Left hindlimb (tissue), 1 donor: Measurements from ENCODE around the gene OR2T35.

ENCODE experiments used
- DNase-seq: peaks from one replicate; pipeline ENCODE4 v3.0.0-alpha.2; 2018

Gene OR2T35

DNA sequence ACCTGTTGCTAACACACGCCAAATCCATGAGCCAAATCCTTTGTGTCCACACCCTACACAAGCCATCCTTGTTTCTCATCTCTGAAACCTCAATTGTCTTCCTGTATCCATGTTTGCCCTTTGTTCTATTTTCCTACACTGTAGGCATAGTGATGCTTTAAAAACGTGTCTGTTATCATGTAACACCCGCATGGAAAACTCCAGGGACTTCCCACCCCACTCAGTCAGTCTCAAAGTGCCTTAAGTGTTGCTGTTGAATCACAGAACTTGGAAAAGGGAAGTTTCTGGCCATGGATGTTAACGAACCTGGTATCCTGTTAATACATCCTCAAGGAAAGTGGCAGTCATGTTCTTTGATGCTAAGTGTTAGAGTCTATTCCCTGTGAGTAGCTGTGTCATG is 19.9 kb downstream of the OR2T35 start:
- no peak for DNase-seq

DNA sequence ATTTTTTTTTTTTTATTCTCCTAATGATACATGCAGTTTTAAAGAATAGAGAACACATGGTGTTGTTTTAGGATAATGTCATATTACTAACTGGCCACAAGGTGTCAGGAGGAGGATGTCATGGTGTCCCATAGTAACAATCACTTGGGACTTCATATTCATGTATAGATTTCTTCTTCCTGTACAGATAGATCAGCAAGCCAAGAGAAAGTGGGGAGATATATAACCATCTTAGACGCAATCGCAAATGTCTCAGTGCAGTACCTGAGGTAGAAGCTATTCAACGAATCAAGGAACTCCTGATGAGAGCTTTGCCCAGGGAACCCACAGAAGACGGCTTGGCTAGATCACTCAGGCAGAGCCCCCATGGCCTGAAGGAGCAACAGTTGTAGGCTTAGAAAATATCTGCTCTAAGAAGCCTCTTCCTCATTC is 22.5 kb downstream of the OR2T35 start:
- DNase-seq: no peak

DNA sequence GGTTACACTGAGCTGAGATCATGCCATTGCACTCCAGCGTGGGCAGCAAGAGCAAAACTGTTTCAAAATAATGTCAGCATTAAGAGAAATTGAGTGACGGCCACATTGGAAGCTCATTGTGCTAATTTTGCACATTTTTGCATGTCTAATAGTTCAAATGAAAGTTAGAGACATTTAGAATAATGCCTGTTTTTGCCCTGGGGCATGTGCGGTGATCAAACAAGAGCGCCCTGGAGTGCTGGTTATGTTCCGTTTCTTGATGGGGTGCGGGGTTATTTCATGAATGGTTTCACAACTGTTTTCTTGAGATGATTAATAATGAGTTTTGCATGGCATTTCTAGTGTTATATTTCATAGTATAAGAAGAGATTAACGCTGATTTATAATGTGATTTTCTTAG is 23.3 kb downstream of the OR2T35 start:
- no peak for DNase-seq

DNA sequence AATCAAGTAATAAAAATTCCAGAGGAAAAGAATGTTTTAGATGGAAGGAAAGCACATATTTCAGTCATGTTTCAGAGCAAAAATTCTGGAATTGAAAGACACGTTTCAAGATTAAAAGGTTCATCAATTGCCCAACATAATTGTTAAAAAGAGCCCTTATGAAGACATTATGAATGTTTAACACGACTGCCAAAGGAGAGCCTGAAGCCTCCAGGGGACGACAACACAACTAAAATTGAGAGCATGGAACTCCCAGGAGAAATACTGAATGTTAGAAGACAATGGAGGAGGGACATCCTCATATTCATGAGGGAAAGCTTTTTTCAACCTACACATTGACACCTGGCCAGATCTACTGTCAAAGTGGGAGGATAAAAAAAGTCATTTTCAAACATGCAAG is 26.2 kb downstream of the OR2T35 start:
- no peak for DNase-seq

DNA sequence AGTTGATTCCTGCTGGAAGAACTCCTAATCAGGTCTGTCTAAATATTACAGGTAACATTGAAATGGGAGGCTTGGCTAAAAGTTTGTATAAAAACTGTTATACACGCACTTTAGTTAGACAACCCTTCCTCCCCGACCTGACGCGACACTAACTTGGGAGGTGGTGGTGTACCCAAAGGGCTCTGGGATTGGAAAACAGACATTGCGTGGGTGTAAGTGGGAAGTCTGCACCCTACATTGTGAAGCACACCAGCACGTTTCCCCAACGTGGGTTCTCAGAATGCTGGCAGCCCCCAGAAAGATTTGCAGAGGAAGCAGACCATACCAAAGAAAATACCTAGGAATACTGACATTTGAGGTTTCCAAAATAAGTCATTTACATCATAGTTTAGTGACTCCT is 27.0 kb downstream of the OR2T35 start:
- no peak for DNase-seq

DNA sequence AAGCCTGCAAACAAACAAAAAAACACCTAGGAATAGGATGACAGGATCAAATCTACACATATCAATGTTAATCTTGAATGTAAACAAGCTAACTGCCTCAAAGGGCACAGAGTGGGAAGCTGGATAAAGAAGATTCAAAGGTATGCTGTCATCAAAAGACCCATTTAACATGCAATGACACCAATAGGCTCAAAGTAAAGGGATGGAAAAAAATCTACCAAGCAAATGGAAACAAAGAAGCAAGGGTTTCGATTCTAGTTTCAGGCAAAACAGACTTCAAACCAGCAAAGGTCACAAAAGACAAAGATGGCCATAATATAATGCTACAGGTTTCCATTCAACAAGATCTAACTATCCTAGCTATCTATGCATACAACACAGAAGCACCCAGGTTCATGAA is 31.3 kb downstream of the OR2T35 start:
- no peak for DNase-seq

DNA sequence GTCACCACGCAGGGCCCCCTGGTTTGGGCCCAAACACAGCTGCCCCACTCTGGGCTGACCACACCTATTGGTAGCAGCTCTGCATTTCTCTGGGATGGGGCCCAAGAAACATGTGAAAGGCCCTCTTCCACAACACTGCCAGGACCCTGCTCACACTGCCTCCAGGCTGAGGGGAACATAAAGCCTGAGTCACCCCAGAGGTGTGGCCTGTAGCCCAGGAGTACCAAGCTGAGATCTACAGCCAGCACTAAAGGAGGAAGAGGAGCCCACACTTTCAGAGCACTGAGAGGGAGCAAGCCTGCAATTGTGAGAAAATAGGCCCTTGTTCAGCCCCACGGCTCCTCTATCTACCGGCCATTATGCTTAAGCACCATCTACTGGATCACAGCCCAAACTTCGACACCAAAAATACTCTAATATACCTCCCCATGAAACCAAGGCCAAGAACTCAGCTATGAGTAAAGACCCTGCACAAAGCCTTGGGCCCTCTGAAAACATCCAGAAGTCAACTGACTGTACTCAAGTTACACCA is 33.1 kb downstream of the OR2T35 start:
- no peak for DNase-seq

DNA sequence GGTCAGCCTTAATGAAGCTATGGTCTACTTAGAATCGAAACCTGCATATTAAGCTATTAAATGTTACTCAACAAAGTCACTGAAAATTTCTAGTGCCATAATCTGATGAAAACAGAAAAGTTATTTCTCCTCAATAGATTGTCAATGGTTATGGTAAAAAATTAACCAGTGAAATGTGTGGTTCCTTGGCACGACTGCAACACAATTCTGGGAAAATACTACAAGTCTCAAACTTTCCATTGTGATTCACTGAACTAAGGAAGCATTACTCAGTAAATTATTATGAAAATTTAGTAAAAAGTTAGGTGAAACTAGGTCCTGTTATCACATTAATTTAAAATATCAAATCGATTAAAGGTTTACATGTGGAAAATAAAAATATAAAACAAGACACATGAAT is 34.8 kb downstream of the OR2T35 start:
- no peak for DNase-seq

DNA sequence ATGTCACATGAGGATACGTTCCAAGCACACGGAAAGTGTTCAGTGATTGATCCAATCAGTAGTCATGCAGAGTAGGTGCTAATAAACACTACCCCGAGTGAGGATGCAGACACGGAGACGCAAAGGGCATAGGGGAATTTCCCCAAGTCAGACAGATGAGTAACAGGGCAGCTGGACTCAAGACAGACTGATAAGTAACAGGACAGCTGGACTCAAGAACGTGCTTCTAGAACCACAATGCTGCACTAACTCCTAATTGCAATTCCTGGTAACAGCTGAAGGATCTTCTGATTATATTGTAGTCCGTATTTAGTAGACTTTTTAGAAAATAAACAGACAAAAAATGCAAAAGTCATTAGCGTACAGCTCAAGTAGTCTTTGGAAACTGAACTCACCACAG is 45.7 kb downstream of the OR2T35 start:
- no peak for DNase-seq

DNA sequence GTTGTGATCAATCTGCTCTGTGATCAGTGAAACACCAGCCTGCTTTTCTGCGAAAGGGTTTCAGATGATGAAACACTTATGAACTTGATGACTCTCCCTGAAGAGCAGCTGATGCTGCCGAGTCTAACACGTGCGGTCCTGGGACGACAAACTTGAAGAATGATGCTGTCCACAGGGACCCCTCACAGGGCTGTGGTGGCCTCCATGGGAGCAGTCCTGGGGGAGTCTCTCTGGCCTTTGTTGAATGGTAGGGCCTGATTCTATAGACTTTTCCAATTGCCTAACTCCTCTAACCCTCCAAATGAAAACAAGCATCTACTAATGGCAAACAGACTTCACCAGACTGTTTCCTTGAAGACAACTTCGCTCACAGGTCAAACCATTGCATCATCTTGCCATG is 47.5 kb downstream of the OR2T35 start, which contains the start of gene OR2T10:
Gene OR2T10, minus strand, starts transcription at position 112 of the 400 bp plus-strand sequence. CDS start 3,932 bp downstream, outside the sequence.
- DNase-seq: no peak

DNA sequence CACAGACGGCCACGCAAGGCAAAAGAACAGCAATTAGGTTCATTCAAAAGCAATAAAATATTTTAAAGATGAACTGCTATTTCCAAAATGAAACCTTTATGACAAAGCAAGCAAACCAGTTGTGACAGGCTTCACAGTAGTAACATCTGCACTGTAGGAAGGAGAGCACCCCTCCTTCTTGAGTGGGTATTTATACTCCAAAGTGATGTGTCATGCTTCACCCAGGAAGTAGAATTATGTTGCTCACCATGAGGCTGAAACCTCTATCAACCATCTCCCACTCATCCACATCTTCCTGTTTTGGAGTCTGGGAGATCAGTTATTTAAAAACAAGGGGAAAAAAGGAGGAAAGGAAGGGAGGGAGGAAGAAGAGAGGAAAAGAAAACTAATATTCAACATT is 48.5 kb downstream of the OR2T35 start:
- DNase-seq: no peak

DNA sequence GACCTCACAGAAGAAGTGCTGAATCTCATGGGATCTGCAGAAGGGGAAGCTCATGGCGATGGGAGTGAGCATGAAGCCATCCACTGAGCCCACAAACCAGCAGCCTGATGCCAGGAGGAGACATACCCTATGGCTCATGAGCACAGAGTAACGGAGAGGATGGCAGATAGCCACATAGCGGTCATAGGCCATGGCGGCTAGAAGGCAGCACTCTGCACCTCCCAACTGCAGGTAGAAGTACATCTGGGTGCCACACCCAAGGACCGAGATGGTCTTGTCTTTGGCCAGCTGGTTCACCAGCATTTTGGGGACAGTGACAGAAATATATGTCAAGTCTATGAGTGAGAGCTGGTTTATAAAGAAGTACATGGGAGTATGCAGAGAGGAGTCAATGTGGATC is 51.9 kb downstream of the OR2T35 start:
- no peak for DNase-seq

DNA sequence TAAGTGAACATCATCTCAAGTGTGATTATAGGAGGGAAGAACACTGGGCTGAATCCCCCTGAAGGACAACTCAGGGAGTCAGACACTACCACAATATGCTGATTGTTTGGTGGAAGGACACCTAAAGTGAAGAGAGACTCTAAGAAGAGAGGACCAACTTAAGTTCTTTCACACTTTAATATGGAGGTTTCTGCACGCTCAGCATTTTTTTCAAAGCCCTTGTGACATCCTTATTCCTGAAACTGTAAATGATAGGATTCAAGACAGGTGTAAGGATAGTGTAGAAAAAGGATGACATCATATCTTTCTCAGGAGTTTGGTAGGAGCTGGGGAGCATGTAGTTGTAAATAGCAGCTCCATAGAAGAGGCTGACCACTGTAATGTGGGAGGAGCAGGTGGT is 52.4 kb downstream of the OR2T35 start:
- no peak for DNase-seq

DNA sequence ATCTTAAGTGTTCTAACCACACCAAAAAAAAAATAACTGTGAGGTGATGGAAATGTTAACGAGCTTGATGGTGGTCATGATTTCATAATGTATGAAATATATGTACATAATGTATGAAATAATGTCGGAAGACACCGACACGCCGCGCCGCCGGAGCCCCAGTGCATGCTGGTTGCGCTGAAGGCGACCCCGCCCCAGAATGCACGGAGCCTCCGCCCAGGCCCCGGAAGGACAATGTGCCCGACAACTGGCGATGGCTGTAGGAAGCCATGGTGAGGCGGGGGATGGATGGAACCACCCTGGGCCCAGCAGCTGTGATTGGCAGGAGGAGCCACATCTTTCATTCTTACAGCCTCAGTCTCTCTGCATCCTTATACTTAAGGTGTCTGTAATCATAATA is 55.0 kb downstream of the OR2T35 start:
- DNase-seq: no peak

DNA sequence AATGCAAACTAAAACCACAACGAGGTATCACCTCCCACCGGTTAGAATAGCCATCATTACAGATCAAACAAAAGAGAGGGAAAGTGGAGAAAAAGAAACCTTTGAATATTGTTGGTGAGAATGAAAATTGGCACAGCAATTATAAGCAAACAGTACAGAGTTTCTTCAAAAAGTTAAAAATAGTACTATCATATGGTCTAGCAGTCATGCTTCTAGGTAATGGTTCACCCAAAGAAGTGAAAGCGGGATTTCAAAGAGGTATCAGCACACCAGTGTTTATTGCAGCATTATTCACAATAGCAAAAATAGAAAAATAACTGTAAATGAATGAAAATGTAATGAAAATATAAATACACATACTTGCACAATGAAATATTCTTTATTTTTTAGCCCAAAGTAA is 55.7 kb downstream of the OR2T35 start:
- no peak for DNase-seq
